Activated gamma-delta T cell treated with Interleukin-2 at 50 U/mL for 16 hours (primary cell): ENCODE data around the gene IRX4.
"Not testable (repeated sequence)": the region's sequence is repeated elsewhere in the genome, so short reads cannot be mapped to it uniquely, and the experiment has no call there.

Experiments
- DNase-seq: peaks from one replicate; pipeline ENCODE4 v3.0.0-alpha.2; 2020

IRX4 gene

DNA sequence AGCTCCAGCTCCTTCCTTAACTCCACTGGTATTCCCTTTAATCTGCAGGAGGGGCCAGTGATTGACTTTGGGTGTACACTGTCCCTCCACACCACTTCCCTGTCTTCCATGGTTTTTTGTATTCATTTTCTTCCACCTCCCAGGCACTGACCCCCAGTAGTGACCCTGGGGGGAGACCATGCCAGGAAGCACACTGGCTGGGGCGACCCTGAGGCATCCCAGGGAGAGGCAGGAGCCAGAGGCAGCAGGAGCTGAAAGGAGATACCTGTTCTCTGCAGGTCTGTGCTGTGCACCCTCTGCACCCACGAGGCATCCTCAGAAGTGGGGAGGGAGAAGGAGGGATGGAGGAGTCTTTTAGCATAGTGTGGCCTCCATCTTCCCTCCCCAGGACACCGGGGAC is 27.6 kb downstream of the IRX4 start:
- no peak for DNase-seq

- no peak for DNase-seq
These were observed 29.2 kb downstream of the IRX4 start for GRCh38 chr5:1853531-1853930.

DNA sequence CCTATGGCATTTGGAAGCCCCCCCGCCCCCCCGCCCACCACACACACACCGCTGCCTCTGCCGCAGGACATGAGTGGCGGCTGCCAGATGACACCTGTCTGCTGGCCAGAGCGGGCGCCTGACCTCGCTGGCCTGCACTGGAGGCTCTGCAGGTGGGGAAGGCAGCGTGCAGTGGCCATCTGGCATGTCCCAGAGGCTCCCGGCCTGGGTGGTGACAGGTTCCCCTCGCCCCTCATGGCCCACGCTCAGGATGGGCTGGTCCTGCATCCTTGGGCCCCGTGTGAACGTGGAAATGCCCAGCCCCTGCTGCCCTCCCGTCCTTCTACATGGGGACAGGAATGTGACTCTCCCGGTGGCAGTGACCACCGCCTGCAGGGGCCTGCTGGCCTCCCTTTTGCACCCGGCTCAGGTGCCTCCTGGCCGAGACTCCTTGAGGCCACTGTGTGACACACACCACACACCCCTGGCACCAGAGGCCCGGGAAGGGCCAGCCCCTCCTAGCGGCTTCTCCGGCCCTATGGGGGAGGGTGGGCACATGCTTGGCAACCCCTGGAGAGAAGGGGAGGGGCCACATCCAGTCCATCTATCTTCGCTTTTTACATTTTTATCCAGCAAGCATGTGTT is 30.3 kb downstream of the IRX4 start:
- DNase-seq, result no peak

- no peak for DNase-seq
These were observed 31.3 kb downstream of the IRX4 start for GRCh38 chr5:1851290-1851934.

DNA sequence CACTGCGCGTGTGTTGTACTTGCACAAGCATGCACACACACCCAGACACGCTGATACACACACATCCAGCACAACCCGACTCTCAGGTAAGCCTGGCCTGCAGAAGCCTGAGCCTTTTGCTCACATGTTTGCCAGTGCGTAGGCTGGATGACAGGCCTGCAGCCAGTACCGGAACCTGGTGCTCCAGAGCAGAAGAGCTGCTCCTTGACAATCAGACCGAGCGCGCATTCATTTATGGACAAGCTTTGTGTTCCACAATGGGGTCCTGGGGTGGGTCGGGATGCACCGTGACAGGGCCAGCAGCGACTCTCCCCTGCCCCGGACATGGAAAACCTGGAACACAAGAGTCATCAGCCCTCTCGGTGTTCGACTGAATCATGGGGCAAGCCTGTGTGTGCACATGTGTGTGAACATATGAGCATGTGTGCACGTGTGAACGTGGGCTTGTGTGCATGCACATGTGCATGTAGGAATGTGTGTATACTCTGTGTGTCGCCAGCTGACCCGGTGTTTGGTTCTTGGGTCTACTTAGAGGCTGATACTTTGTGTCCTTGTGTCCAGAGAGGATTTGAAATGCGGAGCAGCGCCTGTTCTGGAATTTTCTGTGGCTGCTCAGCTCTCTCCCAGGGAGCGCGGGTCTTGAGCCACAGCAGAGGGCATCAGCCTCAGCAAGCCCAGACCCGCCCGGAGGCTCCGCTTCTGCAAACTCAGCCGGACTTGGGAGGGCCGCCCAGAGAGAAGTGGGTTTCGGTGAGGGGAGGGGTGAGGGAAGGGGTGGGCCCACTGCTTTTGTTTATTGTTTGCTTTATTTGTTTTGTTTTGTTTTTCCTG is 32.2 kb downstream of the IRX4 start:
- DNase-seq, result no peak

DNA sequence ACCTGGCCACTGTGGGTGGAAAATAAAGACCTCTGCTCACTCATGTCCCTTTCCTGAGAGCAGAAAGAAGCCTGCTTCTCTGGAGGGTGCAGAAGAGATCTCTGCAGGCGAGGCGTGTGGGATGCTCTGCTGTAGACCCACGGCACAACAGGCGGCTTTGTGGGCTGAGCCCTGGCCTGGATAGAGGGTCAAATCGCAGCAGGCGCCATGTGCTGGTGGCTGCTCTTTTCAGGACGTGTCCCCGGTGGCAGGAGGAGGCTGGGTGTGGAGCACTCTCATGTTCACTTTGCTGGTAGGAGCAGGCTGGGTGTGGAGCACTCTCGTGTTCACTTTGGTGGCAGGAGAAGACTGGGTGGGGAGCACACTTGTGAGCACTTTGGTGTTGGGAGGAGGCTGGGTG is 35.1 kb downstream of the IRX4 start:
- DNase-seq, result no peak

- DNase-seq, result no peak
These were observed 35.7 kb downstream of the IRX4 start for GRCh38 chr5:1847056-1847455.

DNA sequence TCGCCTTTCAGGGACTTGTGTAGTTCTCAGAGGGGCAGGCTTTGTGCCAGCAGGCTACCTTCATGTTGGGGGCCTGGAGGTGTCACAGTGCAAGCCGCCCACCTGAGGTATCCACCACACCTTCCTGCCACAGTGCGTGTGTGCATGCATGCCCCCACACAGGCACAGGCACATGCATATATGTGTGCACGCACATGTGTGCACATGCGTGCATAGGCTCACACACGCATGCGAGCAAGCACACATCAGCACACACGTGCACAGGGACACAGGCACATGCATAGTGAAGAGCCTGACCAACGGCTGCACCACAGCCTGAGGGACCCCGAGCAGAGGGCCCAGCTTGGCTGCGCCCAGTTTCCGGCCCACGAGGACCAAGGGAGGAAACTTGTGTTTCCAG is 36.1 kb downstream of the IRX4 start:
- no peak for DNase-seq

GRCh38 chr5:1845696-1846095 is 37.0 kb downstream of the IRX4 start:
- no peak for DNase-seq

DNA sequence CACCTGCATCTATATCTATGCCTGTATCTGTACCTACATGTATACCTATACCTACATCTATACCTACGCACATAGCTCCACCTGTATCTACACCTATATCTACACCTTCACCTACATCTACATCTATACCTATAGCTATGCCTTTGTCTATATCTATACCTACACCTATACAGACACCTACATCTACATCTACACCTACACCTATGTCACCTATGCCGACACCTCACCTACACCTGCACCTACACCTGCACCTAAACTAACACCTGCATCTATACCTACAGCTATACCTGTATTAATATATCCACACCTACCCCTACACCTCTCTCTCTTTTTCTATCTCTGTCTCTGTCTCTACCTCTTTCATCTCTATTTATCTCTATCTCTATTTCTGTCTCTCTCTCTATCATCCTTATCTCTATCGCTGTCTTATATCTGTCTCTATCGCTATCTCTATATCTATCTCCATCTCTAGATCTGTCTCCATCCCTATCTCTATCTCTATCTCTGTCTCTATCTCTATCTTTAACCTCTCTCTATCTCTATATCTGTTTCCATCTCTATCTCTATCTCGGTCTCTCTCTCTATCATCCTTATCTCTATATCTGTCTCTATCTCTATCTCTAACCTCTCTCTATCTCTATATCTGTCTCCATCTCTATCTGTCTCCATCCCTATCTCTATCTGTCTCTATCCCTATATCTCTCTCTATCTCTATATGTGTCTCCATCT is 37.9 kb downstream of the IRX4 start:
- no peak for DNase-seq

GRCh38 chr5:1843761-1844160 is 39.0 kb downstream of the IRX4 start:
- not testable (repeated sequence) for DNase-seq

GRCh38 chr5:1842004-1842819 is 40.5 kb downstream of the IRX4 start:
- no peak for DNase-seq

- no peak for DNase-seq
These were observed 41.8 kb downstream of the IRX4 start for GRCh38 chr5:1840741-1841521.

GRCh38 chr5:1840071-1840547 is 42.6 kb downstream of the IRX4 start:
- no peak for DNase-seq

DNA sequence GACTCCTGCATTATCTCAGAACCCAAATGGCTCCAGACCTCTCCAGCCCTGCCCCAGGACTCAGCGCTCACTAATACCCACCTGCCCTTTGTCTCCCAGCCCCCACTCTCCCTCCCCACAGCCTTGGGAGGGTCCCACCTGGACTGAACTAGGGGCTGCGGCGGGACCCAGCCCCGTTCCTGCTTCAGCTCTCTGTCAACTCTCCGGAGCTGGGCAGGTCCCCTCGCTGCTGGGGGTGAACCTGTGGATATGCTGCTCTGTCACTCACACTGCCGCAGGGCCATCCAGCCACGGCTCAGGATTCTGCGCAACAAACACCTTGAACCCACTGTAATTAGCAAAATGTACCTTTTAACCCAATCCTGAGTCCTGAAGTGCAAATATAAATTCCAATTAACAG is 44.7 kb downstream of the IRX4 start:
- no peak for DNase-seq

DNA sequence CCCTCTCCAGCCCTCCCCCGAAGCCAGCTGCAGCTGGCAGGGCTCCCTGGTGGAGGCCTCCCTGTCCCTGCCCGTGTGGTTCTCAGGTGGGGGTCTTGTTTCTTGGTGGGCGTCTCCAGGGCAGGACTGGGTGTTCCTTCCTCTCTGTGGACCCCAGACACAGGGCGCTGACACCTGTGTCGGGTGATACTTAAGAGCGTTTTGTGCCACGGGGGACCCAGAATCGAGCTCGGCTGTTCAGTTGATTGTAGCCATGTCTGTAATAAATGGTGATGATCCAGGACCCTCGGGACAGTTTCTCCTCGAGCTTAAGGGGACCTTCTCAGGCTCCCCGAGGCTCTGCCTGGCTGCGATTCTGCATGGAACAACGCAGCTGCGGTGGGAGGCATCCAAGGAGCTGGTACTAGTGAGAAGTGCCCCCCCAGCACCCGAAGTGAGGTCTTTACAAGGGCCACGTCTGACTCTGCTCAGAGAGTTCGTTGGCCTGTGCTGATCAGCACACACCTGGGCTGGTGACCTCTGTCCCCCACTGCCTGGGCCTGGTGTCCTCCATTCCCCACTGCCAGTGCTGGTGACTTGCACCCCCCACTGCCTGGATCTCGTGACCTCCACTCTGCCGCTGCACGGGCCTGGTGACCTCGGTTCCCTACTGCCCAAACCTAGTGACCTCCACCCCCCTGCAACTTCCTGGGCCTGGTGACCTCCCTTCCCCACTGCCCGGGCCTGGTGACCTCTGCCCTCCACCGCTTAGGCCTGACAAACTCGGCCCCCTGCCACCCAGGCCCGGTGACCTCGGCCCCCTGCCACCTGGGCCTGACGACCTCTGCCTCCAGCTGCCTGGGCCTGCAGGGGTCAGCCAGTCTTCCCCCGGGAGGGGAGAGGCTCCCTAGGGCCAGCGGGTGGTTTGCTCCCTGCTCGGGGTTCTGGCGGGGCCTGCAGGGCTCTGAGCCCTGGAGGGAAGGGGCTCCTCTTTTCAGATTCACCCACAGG is 45.5 kb downstream of the IRX4 start:
- DNase-seq, result no peak

DNA sequence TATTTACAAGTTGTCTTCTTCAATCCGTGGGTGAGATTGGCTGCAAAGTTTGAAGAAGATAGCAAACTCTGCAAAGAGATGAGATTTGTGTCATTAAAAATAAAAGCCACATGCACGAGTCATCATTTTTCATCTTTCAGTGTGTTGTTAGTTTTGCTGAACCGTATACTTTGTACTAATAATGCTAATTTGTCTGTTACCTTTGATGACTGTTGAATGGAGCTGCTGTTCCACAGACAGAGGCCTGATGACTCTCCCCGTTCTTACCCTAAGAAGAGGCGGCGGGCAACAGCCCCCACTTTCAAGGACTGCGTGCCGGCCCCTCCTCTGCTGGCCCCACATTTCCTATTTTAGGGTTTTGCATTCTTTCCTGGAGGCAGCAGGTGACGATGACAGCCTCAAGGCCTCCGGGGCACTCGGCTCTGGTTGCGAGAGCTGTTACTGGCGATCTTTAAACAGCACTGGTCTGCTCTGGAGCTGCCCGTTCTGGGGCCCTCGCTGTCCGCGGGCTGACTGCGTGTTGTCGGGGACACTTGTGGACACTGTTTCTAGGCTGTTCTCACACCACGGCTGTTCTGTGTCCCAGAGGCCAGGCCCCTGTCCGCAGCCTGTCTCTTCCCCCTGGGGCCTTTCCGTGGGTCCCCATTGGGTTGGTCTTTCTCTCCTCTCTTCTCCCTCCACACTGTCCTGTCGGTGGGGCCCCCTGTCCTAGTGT is 46.4 kb downstream of the IRX4 start:
- no peak for DNase-seq

DNA sequence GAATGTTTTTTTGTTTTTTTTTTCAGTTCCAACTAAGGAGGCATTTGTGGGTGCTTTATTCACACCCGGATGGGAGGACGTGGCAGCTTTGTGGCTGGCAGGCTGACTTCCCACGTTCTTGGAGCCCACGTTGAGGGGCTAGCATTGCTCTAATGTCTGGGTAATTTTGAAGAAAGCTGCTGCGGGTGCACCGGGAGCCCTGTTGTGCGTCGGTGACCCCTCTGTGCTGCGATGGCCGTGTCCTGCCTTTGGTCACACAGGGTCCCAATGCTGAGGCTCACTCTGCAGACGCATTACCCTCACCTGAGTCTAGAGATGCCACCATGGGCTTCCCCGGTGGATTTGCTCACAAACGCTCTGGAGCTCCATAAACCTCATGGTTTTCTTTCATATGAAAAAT is 47.3 kb downstream of the IRX4 start:
- no peak for DNase-seq

DNA sequence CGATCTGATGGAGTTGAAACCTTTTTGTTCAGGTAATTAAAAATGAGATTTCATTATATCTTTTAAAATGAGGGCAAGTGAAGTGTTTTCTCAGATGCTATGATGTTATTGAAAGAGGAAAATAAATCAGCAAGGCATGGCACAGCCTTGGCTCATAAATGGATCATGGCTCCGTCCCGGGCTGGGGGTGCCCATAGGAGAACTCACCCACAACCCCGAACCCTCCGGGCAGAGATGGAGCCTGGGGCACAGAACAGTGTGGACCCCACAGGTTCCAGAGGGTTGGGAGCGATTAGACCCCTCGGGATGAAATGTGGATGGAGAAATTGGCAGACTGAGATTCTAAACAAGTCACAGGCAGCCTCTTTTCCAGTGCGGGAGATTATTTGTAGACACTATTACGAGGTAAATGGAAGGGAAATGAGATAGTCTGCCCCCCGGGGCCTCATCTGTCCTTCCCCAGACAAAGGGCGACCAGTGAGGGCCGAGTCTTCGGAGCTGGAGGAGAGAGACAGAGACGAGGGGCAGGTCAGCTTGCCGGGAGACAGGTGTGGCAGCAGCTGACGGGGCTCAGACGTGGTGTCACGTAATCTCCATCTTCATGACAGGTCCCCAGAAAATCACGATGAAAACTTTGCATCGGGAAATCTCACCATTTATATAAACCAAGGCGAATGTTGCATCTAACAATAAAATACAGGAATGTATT is 47.9 kb downstream of the IRX4 start:
- DNase-seq, result no peak
